ENCODE measurements around the gene COPG2. TPM values are rescaled to one million over a fixed set of nuclear protein-coding genes. Genes with fewer than 3 reads are reported as not detected.

COPG2 gene
- total RNA-seq, 4 donors from 2014 or later, result 9.5 to 47.5 (median 20.2) TPM

DNA sequence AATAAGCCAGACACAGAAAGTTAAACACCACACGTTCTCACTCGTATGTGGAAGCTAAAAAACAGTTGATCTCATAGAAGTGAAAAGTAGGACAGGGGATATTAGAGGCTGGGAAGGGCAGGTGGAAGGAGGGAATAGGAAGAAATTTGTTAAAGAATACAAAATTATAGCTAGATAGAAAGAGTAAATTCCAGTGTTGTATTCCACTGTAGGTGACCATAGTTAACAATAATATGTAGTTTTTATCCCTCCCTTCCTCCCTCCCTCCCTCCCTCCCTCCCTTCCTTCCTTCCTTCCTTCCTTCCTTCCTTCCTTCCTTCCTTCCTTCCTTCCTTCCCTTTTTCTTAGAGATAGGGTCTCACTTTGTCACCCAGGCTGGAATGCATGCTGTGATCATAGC is 196.6 kb downstream of the COPG2 start:
- TF ChIP-seq, protein P1, sequence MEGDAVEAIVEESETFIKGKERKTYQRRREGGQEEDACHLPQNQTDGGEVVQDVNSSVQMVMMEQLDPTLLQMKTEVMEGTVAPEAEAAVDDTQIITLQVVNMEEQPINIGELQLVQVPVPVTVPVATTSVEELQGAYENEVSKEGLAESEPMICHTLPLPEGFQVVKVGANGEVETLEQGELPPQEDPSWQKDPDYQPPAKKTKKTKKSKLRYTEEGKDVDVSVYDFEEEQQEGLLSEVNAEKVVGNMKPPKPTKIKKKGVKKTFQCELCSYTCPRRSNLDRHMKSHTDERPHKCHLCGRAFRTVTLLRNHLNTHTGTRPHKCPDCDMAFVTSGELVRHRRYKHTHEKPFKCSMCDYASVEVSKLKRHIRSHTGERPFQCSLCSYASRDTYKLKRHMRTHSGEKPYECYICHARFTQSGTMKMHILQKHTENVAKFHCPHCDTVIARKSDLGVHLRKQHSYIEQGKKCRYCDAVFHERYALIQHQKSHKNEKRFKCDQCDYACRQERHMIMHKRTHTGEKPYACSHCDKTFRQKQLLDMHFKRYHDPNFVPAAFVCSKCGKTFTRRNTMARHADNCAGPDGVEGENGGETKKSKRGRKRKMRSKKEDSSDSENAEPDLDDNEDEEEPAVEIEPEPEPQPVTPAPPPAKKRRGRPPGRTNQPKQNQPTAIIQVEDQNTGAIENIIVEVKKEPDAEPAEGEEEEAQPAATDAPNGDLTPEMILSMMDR (IDR thresholded peaks at IDR 0.05), result no peak
- no peak for TF ChIP-seq POLR2A (IDR thresholded peaks at IDR 0.05)
- Histone ChIP-seq H3K9me3 (no peaks in the 10 kb centered on the region), H3K27ac (no peak overlapping the region), H3K36me3 (no peaks in the 10 kb centered on the region), H3K4me3 (no peak overlapping the region), H3K27me3 (no peaks in the 10 kb centered on the region), H3K4me1 (no peaks in the 10 kb centered on the region)
- intact Hi-C loops (cut with DNase I; ENCODE audit: low total_unique reads), result no loop called here
- no peak for DNase-seq

DNA sequence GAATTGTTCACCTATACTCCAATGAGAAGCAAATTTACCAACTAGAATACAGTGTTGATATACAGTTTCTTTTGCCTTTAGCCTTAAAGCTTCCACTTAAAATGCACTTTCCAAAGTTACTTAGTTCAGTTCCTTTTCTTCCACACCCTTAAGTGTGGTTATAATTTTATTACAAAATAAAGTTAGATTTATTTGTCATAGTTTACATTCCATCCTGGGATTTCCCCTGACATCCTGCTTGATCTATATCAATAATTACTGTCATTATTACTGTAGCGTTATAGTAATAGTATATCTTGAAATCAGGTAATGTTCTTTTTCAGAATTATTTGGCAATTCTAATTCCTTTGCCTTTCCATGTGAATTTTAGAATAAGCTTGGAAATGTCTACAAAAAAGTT is 199.9 kb downstream of the COPG2 start:
- Histone ChIP-seq H3K27ac (no peak overlapping the region), H3K36me3 (no peaks in the 10 kb centered on the region), H3K9me3 (no peaks in the 10 kb centered on the region), H3K27me3 (no peaks in the 10 kb centered on the region), H3K4me1 (no peaks in the 10 kb centered on the region), H3K4me3 (no peak overlapping the region)
- DNase-seq, result no peak
- TF ChIP-seq, protein P1 (IDR thresholded peaks at IDR 0.05), result no peak
- no peak for TF ChIP-seq POLR2A (IDR thresholded peaks at IDR 0.05)
- intact Hi-C loops (cut with DNase I; ENCODE audit: low total_unique reads), result no loop called here

DNA sequence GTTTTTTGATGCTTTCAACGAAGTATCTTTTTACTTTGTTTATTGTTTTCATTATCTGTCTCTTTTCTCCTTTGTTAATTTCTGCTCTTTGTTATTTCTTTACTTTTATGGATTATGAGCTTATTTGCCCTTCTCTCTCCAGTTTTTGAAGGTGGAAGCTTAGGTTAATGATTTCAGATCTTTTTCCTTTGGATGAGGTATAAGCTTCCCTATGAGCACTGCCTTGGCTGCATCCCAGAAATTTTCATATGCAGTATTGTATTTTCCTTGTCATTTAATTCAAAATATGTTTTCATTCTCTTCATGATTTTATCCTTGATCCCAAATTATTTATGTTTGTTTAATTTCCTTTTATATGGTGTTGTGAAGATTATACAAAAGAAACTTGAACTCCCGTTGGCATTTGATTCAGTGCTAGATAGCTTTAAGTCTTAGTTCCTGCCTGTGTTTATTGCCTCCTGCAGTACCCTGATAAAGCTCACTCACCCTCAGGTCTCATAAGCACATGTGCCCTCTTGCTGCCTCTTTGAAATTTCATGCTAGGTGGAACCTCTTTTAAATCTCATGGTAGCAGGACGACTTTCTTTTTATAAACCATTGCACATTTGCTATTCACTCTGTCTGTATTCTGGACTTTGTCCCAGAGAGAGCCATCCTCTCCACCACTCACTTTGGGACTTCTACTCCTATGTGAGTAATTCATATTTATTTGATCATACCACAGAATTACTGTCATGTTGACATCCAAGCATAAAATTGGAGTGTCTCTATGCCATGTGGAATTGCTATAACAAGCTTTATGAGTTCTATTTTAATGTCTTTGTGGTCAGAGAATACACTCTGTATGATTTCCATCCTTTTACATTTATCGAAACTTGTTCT is 204.8 kb downstream of the COPG2 start:
- intact Hi-C loops (cut with DNase I; ENCODE audit: low total_unique reads), result no loop called here
- Histone ChIP-seq H3K27ac (no peak overlapping the region), H3K27me3 (no peaks in the 10 kb centered on the region), H3K4me1 (no peaks in the 10 kb centered on the region), H3K36me3 (no peaks in the 10 kb centered on the region), H3K9me3 (no peaks in the 10 kb centered on the region), H3K4me3 (no peak overlapping the region)
- DNase-seq, result no peak
- TF ChIP-seq, protein P1 (IDR thresholded peaks at IDR 0.05), result no peak
- TF ChIP-seq POLR2A (IDR thresholded peaks at IDR 0.05), result no peak

DNA sequence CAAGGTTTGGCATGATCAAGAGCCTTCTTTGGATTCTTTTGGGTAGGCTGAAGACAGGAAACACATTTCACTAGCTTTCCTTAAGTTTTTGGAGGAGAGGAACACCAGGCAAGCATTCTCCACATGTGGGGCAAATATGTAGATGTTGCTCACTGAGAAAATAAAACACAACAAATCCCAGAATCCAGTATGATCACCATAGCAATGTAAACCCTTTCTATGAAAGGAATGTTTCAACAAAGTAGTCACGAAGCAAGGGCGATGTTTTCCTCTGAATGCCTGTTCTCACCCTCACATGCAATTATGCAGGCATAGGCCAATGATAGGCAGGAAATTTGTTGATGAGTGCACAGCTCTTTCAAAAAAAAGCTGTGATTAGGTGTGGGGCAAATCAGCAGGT is 207.3 kb downstream of the COPG2 start:
- Histone ChIP-seq H3K27me3 (no peaks in the 10 kb centered on the region), H3K9me3 (no peaks in the 10 kb centered on the region), H3K27ac (no peak overlapping the region), H3K4me3 (no peak overlapping the region), H3K36me3 (no peaks in the 10 kb centered on the region), H3K4me1 (no peaks in the 10 kb centered on the region)
- no peak for DNase-seq
- intact Hi-C loops (cut with DNase I; ENCODE audit: low total_unique reads), result no loop called here
- TF ChIP-seq POLR2A (IDR thresholded peaks at IDR 0.05), result no peak
- TF ChIP-seq, protein P1 (IDR thresholded peaks at IDR 0.05), result no peak

DNA sequence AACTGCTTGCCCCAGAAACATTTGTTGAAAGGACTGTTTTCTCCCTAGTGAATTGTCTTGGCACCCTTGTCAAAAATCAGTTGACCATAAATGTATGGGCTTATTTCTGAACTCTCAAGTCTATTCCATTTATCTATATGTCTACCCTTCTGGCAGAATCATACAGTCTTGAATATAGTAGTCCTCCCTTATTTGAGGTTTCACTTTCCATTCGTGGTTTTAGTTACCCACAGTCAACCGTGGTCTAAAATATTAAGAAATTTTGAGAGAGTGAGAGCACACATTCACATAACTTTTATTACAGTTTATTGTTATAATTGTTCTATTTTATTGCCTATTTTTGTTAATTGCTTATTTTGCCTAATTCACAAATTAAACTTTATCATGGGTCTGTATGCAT is 210.3 kb downstream of the COPG2 start:
- H3K36me3 ChIP-seq, result no peaks in the 10 kb centered on the region
- H3K27ac ChIP-seq, result no peak overlapping the region
- intact Hi-C loops (cut with DNase I; ENCODE audit: low total_unique reads), result no loop called here
- DNase-seq, result no peak
- H3K27me3 ChIP-seq, result no peaks in the 10 kb centered on the region
- TF ChIP-seq, protein P1 (IDR thresholded peaks at IDR 0.05), result no peak
- no peak for TF ChIP-seq POLR2A (IDR thresholded peaks at IDR 0.05)
- no peaks in the 10 kb centered on the region for H3K4me1 ChIP-seq
- H3K9me3 ChIP-seq, result no peaks in the 10 kb centered on the region
- no peak overlapping the region for H3K4me3 ChIP-seq
